ENCODE measurements around the gene MYL10. TPM values are rescaled to one million over a fixed set of nuclear protein-coding genes. Genes with fewer than 3 reads are reported as not detected.
A peak's percentile ranks its signal among the peaks of the same experiment; 100 is the strongest.

The MYL10 gene
- polyA plus RNA-seq, 2 of the 4 experiments (the other 2 are of a cell fraction), result not detected

DNA sequence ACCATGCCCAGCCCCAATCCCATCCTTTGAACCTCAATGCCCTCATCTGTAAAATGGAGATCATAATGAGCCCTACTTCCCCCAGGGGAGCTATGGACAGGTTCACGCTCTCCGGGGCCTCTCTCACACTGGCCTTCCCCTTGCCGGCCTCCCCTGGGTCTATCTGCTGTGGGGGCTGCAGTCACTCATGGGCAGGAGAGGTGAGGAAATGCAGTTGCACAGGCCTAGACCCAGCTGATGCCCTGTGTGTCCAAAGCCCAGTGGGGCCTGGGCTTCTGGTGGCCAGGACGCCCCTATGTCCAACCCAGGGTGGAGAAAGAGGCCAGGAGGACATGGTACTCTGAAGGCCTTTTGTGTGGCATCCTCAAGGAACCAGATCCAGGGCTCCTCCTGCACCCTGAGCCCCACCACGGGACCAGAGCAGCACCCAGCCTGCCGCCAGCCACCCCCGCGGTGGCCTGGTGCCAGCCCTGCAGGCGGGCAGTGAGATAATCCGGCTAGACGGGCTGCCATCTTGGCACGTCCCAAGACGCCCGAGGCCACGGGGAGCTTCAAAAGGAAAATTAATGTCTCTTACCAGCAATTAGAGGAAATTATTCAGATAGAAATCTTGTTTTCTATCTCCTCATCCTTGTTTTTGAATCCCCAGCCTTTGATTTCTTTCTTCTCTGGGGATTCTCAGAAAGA is 39.0 kb downstream of the MYL10 start:
- ATAC-seq (no peak), DNase-seq (ENCODE audit: low read depth in 1 of 2, low spot score in 1 of 2) (no peak), FAIRE-seq (no peak)
- CTCF ChIA-PET, result interaction anchor here (0.9 to 3.5 kb wide), 5 partner anchors 12 to 682 kb away, joined by 3 to 24 read pairs (median 3); no protein-coding TSS in a partner anchor
- H3K4me3 ChIP-seq, result no peak overlapping the region
- TF ChIP-seq BHLHE40 (IDR thresholded peaks at IDR 0.05; ENCODE audit: low read depth, low read length) (no peak), CEBPB (IDR thresholded peaks at IDR 0.05) (no peak), GATA3 (IDR thresholded peaks at IDR 0.05; ENCODE audit: borderline replicate concordance) (no peak), JUNB (IDR thresholded peaks at IDR 0.05) (no peak), CHD2 (IDR thresholded peaks at IDR 0.05; ENCODE audit: low read length, partially characterized antibody) (no peak), MYC (IDR thresholded peaks at IDR 0.05; ENCODE audit: borderline replicate concordance, low read length) (no peak), MAFK (IDR thresholded peaks at IDR 0.05; ENCODE audit: partially characterized antibody) (no peak), HOXB5 (CRISPR knock-in tag; IDR thresholded peaks at IDR 0.05) (no peak), NR3C1 (IDR thresholded peaks at IDR 0.05) (no peak), POLR2A (IDR thresholded peaks at IDR 0.05; ENCODE audit: low read length) (no peak), RFX5 (IDR thresholded peaks at IDR 0.05) (no peak), EP300 (IDR thresholded peaks at IDR 0.05) (no peak)
- TF ChIP-seq, protein P1, sequence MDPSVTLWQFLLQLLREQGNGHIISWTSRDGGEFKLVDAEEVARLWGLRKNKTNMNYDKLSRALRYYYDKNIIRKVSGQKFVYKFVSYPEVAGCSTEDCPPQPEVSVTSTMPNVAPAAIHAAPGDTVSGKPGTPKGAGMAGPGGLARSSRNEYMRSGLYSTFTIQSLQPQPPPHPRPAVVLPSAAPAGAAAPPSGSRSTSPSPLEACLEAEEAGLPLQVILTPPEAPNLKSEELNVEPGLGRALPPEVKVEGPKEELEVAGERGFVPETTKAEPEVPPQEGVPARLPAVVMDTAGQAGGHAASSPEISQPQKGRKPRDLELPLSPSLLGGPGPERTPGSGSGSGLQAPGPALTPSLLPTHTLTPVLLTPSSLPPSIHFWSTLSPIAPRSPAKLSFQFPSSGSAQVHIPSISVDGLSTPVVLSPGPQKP (IDR thresholded peaks at IDR 0.05; ENCODE audit: low read depth, low read length), result no peak
- TF ChIP-seq, protein P2, sequence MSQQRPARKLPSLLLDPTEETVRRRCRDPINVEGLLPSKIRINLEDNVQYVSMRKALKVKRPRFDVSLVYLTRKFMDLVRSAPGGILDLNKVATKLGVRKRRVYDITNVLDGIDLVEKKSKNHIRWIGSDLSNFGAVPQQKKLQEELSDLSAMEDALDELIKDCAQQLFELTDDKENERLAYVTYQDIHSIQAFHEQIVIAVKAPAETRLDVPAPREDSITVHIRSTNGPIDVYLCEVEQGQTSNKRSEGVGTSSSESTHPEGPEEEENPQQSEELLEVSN (IDR thresholded peaks at IDR 0.05; ENCODE audit: borderline replicate concordance, low read depth), result no peak
- TF ChIP-seq, protein P3, sequence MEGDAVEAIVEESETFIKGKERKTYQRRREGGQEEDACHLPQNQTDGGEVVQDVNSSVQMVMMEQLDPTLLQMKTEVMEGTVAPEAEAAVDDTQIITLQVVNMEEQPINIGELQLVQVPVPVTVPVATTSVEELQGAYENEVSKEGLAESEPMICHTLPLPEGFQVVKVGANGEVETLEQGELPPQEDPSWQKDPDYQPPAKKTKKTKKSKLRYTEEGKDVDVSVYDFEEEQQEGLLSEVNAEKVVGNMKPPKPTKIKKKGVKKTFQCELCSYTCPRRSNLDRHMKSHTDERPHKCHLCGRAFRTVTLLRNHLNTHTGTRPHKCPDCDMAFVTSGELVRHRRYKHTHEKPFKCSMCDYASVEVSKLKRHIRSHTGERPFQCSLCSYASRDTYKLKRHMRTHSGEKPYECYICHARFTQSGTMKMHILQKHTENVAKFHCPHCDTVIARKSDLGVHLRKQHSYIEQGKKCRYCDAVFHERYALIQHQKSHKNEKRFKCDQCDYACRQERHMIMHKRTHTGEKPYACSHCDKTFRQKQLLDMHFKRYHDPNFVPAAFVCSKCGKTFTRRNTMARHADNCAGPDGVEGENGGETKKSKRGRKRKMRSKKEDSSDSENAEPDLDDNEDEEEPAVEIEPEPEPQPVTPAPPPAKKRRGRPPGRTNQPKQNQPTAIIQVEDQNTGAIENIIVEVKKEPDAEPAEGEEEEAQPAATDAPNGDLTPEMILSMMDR (IDR thresholded peaks at IDR 0.05), result no peak
- TF ChIP-seq, protein P4, sequence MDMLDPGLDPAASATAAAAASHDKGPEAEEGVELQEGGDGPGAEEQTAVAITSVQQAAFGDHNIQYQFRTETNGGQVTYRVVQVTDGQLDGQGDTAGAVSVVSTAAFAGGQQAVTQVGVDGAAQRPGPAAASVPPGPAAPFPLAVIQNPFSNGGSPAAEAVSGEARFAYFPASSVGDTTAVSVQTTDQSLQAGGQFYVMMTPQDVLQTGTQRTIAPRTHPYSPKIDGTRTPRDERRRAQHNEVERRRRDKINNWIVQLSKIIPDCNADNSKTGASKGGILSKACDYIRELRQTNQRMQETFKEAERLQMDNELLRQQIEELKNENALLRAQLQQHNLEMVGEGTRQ (IDR thresholded peaks at IDR 0.05), result no peak
- peaks cover 6% of the 10 kb centered on the region; the same call in 2 of the 3 replicates for H3K4me1 ChIP-seq
- H3K9me3 ChIP-seq, result no peaks in the 10 kb centered on the region
- H3K27ac ChIP-seq, result no peak overlapping the region
- POLR2A ChIA-PET, result no interaction called here
- no peak overlapping the region for H3K4me2 ChIP-seq
- WGBS (ENCODE audit: missing lambda C conversion rate), result 87% methylated on average over 14 of the region's 15 CpGs

DNA sequence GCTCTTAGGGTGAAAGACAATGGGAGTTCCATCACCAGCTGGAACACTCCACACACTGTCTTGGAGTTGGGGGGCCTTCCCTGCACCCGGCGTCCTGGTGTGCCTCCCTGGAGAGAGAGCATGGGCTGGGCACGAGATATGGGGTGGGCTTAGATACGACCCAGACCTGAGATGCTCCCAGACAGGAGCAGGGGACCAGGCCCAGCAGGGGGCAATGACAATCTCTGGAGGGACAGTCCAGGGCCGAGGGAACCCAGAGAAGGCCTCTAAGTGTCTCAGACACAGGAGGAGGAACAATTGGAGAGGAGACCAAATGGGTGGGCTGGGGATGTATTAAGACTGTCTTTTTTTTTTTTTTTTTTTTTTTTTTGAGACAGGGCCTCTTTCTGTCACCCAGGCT is 40.0 kb downstream of the MYL10 start:
- POLR2A ChIA-PET, result no interaction called here
- no peak for DNase-seq (ENCODE audit: low read depth in 1 of 2, low spot score in 1 of 2)
- 67% methylated on average over 5 of the region's 5 CpGs for WGBS (ENCODE audit: missing lambda C conversion rate)
- H3K4me3 ChIP-seq, result no peak overlapping the region
- H3K4me1 ChIP-seq, result peaks cover 12% of the 10 kb centered on the region; the same call in 2 of the 3 replicates
- no peaks in the 10 kb centered on the region for H3K9me3 ChIP-seq
- TF ChIP-seq TFCP2L1 (CRISPR knock-in tag; IDR thresholded peaks at IDR 0.05), result no peak
- no peak for TF ChIP-seq FOXS1 (CRISPR knock-in tag; IDR thresholded peaks at IDR 0.05)
- TF ChIP-seq, protein P5, sequence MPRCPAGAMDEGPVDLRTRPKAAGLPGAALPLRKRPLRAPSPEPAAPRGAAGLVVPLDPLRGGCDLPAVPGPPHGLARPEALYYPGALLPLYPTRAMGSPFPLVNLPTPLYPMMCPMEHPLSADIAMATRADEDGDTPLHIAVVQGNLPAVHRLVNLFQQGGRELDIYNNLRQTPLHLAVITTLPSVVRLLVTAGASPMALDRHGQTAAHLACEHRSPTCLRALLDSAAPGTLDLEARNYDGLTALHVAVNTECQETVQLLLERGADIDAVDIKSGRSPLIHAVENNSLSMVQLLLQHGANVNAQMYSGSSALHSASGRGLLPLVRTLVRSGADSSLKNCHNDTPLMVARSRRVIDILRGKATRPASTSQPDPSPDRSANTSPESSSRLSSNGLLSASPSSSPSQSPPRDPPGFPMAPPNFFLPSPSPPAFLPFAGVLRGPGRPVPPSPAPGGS (IDR thresholded peaks at IDR 0.05), result no peak
- no peak for TF ChIP-seq RCOR1 (IDR thresholded peaks at IDR 0.05; ENCODE audit: low read depth, low read length)
- no peak for TF ChIP-seq EHMT2 (IDR thresholded peaks at IDR 0.05; ENCODE audit: low read depth)
- no peak for TF ChIP-seq RARB (CRISPR knock-in tag; IDR thresholded peaks at IDR 0.05)
- no peak for TF ChIP-seq CEBPB (IDR thresholded peaks at IDR 0.05)
- TF ChIP-seq TP53 (CRISPR knock-in tag; IDR thresholded peaks at IDR 0.05), result no peak
- CTCF ChIA-PET, result interaction anchor here (1.4 to 3.5 kb wide), 2 partner anchors 13 to 683 kb away, joined by 9 to 24 read pairs; no protein-coding TSS in a partner anchor
- peak in 1 of 2 experiments; percentile 52; a peak in 1 of 6 replicates for ATAC-seq
- H3K4me2 ChIP-seq, result no peak overlapping the region
- H3K27ac ChIP-seq, result no peak overlapping the region
- FAIRE-seq, result no peak

All from A549 (cell line).